Sigmoid colon (tissue), 3 donors: ENCODE results near the gene RPA3.

Experiments used
- POLR2A ChIP-seq, 2 donors: fragments of 450-650 bp; IDR thresholded peaks; one replicate each; pipeline ENCODE4 v1.6.1; 2016; ENCODE audit warnings: antibody characterized with exemption in 2 of 2, mild to moderate bottlenecking in 2 of 2, moderate library complexity in 2 of 2
- TF ChIP-seq, protein P1 (sequence below), 4 experiments: fragments of 450-650 bp in 3 of 4; fragments of 200-600 bp in 1 of 4; IDR thresholded peaks; one replicate each; pipeline ENCODE4 v1.5.1; 2016 to 2019; ENCODE audit warnings: antibody characterized with exemption in 4 of 4, mild to moderate bottlenecking in 3 of 4, moderate library complexity in 2 of 4

DNA sequence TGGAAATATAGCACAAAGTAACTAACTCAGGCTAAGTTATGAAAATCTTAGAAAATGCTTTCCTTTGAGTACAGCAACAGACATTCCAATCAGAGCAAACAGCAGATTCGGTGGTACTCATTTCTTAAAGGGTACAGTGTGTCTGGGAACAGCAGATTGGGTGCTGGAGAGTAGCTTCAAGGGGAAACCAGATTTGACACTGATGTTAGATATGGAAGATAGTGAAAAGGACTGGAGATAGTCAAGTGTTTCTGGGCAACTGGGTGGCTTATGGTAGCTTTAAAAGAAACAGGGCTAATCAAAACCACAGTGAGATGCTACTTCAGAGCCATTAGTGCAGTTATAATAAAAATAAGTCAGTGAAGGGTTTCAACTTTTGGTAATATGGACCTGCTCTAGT is 89.9 kb downstream of the RPA3 start:
- TF ChIP-seq POLR2A (IDR thresholded peaks at IDR 0.05) = no peak
- TF ChIP-seq, protein P1, sequence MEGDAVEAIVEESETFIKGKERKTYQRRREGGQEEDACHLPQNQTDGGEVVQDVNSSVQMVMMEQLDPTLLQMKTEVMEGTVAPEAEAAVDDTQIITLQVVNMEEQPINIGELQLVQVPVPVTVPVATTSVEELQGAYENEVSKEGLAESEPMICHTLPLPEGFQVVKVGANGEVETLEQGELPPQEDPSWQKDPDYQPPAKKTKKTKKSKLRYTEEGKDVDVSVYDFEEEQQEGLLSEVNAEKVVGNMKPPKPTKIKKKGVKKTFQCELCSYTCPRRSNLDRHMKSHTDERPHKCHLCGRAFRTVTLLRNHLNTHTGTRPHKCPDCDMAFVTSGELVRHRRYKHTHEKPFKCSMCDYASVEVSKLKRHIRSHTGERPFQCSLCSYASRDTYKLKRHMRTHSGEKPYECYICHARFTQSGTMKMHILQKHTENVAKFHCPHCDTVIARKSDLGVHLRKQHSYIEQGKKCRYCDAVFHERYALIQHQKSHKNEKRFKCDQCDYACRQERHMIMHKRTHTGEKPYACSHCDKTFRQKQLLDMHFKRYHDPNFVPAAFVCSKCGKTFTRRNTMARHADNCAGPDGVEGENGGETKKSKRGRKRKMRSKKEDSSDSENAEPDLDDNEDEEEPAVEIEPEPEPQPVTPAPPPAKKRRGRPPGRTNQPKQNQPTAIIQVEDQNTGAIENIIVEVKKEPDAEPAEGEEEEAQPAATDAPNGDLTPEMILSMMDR (IDR thresholded peaks at IDR 0.05) = no peak
